ENCODE data around the gene SH2D1A.

DNA sequence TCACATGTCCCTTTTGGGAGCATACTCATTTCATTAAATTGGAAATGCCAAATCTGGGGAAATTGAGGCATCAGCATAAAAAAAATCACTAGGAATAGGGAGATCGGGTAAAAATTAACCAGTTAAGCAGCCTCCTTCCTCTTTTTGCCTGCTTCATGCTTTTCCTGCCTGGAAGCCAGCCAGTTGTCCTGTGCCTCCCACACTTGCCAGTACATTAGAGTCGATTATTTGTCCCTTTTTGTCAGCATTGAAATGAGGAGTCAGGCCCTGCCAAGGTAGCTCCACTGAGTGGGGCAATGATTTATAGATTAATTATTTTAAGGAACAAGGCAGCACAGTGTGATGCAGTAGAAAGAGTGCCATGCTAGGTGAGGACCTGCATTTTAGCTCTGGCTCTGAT is 55.3 kb downstream of the SH2D1A start:
- TF ChIP-seq, protein P1, sequence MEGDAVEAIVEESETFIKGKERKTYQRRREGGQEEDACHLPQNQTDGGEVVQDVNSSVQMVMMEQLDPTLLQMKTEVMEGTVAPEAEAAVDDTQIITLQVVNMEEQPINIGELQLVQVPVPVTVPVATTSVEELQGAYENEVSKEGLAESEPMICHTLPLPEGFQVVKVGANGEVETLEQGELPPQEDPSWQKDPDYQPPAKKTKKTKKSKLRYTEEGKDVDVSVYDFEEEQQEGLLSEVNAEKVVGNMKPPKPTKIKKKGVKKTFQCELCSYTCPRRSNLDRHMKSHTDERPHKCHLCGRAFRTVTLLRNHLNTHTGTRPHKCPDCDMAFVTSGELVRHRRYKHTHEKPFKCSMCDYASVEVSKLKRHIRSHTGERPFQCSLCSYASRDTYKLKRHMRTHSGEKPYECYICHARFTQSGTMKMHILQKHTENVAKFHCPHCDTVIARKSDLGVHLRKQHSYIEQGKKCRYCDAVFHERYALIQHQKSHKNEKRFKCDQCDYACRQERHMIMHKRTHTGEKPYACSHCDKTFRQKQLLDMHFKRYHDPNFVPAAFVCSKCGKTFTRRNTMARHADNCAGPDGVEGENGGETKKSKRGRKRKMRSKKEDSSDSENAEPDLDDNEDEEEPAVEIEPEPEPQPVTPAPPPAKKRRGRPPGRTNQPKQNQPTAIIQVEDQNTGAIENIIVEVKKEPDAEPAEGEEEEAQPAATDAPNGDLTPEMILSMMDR (IDR thresholded peaks at IDR 0.05): no peak
- no peak for TF ChIP-seq EZH2phosphoT487 (IDR thresholded peaks at IDR 0.05)
